Testis (tissue), 3 donors: ENCODE data around the gene YBEY. TPM values are rescaled to one million over a fixed set of nuclear protein-coding genes. Genes with fewer than 3 reads are reported as not detected.

Source experiments
- DNase-seq: peaks from one replicate; pipeline ENCODE4 v3.0.0-alpha.2; 2019
- H3K27ac ChIP-seq, 2 donors: fragments of 200-600 bp; sonication (generic); one replicate each; pipeline ENCODE4 v1.5.1; 2019
- H3K27me3 ChIP-seq: fragments of 200-600 bp; sonication (generic); one replicate; pipeline ENCODE4 v1.5.1; 2019
- H3K36me3 ChIP-seq: fragments of 200-600 bp; sonication (generic); one replicate; pipeline ENCODE4 v1.5.1; 2017; ENCODE audit warnings: low read depth; ENCODE audit errors: missing control alignments
- H3K4me1 ChIP-seq: fragments of 200-600 bp; sonication (generic); one replicate; pipeline ENCODE4 v1.5.1; 2019
- H3K4me3 ChIP-seq, 2 donors: fragments of 200-600 bp; sonication (generic); one replicate each; pipeline ENCODE4 v1.5.1; 2017 to 2019
- H3K9me3 ChIP-seq: fragments of 200-600 bp; sonication (generic); one replicate; pipeline ENCODE4 v1.5.1; 2017
- POLR2A ChIP-seq: fragments of 450-650 bp; IDR thresholded peaks from one replicate; pipeline ENCODE4 v1.6.1; 2017; ENCODE audit warnings: antibody characterized with exemption, mild to moderate bottlenecking, moderate library complexity
- WGBS, 2 donors: methylation state at CpG; one replicate each; pipeline ENCODE4 v1.1.5; 2018; 5-methylcytosine and 5-hydroxymethylcytosine counted together
- intact Hi-C: fragments of 100-400 bp; cut with DNase I; formaldehyde crosslinking; loops from one replicate; pipeline ENCODE4 v1.15.1; 2023; ENCODE audit warnings: low total_unique reads
- polyA plus RNA-seq: library from polyadenylated mRNA; stranded (reverse); fragments of 350-450 nt; fragmentation: Illumina TruSeq; extraction: RNeasy Lipid Tissue Mini Kit (QIAGEN cat#74804); gene quantifications from one replicate; pipeline ENCODE4 v1.2.3, GENCODE V29; 2014; ENCODE audit warnings: low read depth, low replicate concordance; ENCODE audit not compliant: insufficient read depth
- total RNA-seq, 2 donors: library from RNA; depleted of rRNA; stranded (reverse); fragments of >200 nt; gene quantifications; one replicate each; pipeline ENCODE4 v1.2.3, GENCODE V29; 2016
- TF ChIP-seq, protein P1 (sequence below), 3 experiments: fragments of 450-650 bp in 2 of 3; fragments of 200-600 bp in 1 of 3; sonication (generic) in 1 of 3; IDR thresholded peaks; one replicate each; pipeline ENCODE4 v1.5.1; 2016 to 2019; ENCODE audit warnings: antibody characterized with exemption in 3 of 3, mild to moderate bottlenecking in 2 of 3, moderate library complexity in 1 of 3

Gene YBEY
- total and polyA plus RNA-seq, 3 donors from 2014 or later: 50.7 to 141 (median 55.0) TPM

DNA sequence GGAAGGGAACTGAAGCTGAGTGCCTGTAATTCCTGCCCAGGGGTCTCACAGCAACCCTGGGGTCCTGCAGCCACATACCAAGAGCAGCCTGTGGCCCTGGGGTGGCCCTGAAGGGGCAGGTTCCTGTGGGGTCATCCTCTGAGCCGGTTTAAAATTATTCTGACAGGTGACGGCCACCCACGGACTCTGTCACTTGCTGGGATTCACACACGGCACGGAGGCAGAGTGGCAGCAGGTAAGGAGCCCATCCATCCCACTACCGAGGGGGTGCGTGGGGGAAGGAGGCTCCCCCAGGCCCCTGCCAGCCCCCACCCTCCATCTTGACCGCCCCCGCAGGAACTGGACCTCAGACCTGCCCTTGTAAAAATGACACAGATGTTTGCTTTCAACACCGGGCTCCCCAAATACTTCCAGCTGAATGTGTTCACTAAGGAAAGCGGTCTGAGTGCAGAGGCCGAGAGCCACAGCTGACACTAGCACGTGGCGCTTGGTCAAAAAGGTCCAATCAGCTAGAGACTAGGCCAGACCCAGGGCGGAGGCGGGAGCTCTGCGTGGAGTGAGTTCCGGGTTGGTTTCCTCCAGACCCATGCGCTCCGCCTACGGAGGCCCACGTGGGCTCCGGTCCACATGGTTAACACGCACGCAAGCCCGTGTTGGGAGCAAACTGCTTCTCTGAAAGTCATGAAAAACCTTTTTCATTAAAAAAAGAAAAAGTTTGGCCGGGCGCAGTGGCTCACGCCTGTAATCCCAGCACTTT is 10.0 kb downstream of the YBEY start:
- Histone ChIP-seq H3K27me3 (no peaks in the 10 kb centered on the region), H3K36me3 (no peaks in the 10 kb centered on the region), H3K9me3 (no peaks in the 10 kb centered on the region), H3K4me3 (peak overlapping the region in 1 of 2 donors; percentile 40), H3K4me1 (peaks cover 11% of the 10 kb centered on the region), H3K27ac (peak overlapping the region in 1 of 2 donors; percentile 61)
- peak; percentile 88 for DNase-seq
- 33 to 37% methylated on average over 11 to 29 of the region's 29 CpGs for WGBS, 2 donors
- TF ChIP-seq, protein P1, sequence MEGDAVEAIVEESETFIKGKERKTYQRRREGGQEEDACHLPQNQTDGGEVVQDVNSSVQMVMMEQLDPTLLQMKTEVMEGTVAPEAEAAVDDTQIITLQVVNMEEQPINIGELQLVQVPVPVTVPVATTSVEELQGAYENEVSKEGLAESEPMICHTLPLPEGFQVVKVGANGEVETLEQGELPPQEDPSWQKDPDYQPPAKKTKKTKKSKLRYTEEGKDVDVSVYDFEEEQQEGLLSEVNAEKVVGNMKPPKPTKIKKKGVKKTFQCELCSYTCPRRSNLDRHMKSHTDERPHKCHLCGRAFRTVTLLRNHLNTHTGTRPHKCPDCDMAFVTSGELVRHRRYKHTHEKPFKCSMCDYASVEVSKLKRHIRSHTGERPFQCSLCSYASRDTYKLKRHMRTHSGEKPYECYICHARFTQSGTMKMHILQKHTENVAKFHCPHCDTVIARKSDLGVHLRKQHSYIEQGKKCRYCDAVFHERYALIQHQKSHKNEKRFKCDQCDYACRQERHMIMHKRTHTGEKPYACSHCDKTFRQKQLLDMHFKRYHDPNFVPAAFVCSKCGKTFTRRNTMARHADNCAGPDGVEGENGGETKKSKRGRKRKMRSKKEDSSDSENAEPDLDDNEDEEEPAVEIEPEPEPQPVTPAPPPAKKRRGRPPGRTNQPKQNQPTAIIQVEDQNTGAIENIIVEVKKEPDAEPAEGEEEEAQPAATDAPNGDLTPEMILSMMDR (IDR thresholded peaks at IDR 0.05): no peak
- intact Hi-C loops: no loop called here

DNA sequence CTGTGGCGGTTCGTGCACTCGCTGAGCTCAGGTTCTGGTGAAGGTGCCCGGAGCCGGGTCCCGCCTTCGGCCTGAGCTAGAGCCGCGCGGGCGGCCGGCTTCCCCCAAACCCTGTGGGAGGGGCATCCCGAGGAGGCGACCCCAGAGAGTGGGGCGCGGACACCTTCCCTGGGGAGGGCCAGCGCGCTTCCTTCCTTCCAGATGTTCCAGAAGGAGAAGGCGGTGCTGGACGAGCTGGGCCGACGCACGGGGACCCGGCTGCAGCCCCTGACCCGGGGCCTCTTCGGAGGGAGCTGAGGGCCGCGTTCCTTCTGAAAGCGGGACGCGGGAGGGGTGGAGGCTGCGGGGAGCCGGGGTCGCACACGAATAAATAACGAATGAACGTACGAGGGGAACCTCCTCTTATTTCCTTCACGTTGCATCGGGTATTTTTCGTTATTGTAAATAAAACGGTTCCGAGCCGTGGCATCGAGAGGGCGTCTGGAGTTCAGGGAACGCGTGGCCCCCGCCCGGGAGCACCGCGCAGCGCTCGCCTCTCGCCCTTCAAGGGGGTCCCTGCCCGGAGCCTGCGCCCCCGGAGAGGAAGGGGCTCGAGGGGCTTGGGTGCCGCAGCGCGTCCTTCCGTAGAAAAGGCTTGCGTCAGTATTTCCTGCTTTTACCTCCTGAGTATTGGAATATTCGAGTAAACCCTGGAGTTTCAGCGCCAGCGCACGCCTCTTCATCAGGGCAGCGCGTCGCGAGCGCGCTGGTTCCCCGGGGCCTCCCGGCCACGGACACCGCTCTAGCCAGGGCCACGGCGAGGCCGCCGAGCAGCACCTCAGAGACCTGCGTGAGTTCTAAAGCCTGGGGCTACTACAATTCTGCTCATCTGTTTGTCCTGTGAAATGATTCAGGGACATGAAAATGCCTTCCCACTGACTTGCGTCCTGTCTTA is 11.5 kb downstream of the YBEY start:
- DNase-seq: peak; percentile 32
- H3K27me3 ChIP-seq: no peaks in the 10 kb centered on the region

DNA sequence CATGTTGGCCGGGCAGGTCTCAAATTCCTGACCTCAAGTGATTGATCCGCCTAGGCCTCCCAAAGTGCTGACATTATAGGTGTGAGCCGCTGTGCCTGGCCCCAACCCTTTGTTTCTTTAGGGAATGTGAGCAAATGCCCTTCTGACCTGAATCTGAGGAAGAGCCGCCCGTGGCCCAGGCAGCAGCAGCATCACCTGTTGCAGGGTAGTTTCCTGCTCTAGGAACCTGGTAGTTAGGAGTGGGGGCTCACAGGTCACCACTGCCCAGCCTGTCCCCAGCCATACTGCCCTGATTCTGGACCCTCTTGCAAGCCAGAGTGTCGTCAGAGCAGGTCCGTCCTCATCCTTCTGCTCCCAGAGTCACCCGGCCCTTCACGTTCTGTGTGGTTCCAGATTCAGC is 13.0 kb downstream of the YBEY start:
- no peak overlapping the region for H3K27ac ChIP-seq
- intact Hi-C loops: no loop called here
- 85 to 95% methylated on average over 8 to 9 of the region's 9 CpGs for WGBS, 2 donors
- no peak for TF ChIP-seq POLR2A
- TF ChIP-seq, protein P1 (IDR thresholded peaks at IDR 0.05): no peak
- H3K36me3 ChIP-seq: no peaks in the 10 kb centered on the region
- no peaks in the 10 kb centered on the region for H3K9me3 ChIP-seq
- no peaks in the 10 kb centered on the region for H3K27me3 ChIP-seq
- H3K4me1 ChIP-seq: peaks cover 11% of the 10 kb centered on the region
- no peak for DNase-seq
- H3K4me3 ChIP-seq: no peak overlapping the region

More for the DNA sequence above, 11.5 kb downstream of the YBEY start:
- peak overlapping the region; percentile 79 for H3K27ac ChIP-seq
- H3K4me3 ChIP-seq: peak overlapping the region; percentile 37 to 40
- no peaks in the 10 kb centered on the region for H3K9me3 ChIP-seq
- H3K4me1 ChIP-seq: peaks cover 11% of the 10 kb centered on the region
- WGBS, 2 donors: 5 to 6% methylated on average over 32 to 74 of the region's 84 CpGs
- TF ChIP-seq, protein P1 (IDR thresholded peaks at IDR 0.05): no peak
- TF ChIP-seq POLR2A: no peak
- no peaks in the 10 kb centered on the region for H3K36me3 ChIP-seq
- intact Hi-C loops: no loop called here

DNA sequence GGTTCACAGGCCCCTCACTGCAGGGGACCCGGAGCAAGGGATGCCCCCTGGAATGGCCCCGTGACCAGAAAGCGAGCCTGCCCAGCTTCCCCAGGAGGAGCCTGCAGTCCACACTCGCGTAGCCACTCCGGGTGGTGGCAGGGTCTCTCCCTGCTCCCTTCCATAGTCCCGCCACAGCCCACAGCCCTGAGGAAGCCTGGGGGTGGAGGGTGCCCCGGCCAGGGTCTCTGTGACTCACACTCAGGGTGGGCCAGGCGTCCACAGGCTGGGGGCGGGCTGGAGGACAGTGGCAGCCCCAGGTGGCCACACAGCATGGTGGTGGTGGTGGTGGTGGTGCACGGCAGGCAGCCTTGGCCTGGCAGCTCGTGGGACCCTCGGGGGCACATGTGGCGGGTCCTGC is 15.6 kb downstream of the YBEY start:
- Histone ChIP-seq H3K36me3 (no peaks in the 10 kb centered on the region), H3K9me3 (no peaks in the 10 kb centered on the region), H3K4me3 (no peak overlapping the region), H3K27ac (no peak overlapping the region), H3K4me1 (peaks cover 11% of the 10 kb centered on the region), H3K27me3 (no peaks in the 10 kb centered on the region)
- DNase-seq: no peak
- WGBS, 2 donors: 80 to 95% methylated on average over 2 to 13 of the region's 14 CpGs
- TF ChIP-seq POLR2A: no peak
- TF ChIP-seq, protein P1 (IDR thresholded peaks at IDR 0.05): no peak
- intact Hi-C loops: no loop called here
